ENCODE data around the gene THRAP3.

DNA sequence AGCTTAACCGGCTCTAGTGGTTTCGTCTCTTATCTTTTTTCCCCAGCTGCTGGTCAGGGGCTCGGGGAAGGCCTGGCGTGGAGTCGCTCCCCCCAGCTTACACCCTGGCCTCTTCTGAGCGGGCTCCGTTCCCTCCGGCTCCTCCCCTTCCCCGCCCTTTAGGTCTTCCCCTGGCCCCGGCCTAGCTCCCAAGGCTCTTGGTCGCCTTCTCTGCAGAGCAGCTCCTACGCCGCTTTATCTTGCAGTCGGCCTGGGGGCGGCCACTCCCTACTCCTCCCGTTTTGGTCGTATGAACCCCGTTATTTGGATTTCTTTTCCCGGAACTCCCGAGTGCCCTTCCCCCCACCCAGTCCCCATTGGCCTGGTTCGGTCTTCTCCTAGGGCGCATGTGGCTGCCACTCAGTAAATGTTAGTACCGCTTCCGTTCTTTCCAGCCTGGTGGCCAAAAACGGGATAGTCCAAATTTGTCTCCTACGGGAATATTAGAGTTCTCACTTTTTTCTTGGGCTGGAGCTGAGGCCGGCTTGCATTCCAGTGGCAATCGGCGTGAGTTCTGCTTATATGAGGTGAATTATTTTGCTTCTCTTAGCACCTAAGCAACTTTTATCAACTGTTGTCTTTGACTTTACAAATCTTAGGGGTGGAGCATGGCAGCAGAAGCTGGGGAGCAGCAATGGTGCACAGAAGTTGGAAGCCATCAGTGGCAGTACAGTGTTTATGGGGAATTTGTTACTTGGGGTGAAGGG, 467 bp downstream of the THRAP3 start:
- TF ChIP-seq, protein P1, sequence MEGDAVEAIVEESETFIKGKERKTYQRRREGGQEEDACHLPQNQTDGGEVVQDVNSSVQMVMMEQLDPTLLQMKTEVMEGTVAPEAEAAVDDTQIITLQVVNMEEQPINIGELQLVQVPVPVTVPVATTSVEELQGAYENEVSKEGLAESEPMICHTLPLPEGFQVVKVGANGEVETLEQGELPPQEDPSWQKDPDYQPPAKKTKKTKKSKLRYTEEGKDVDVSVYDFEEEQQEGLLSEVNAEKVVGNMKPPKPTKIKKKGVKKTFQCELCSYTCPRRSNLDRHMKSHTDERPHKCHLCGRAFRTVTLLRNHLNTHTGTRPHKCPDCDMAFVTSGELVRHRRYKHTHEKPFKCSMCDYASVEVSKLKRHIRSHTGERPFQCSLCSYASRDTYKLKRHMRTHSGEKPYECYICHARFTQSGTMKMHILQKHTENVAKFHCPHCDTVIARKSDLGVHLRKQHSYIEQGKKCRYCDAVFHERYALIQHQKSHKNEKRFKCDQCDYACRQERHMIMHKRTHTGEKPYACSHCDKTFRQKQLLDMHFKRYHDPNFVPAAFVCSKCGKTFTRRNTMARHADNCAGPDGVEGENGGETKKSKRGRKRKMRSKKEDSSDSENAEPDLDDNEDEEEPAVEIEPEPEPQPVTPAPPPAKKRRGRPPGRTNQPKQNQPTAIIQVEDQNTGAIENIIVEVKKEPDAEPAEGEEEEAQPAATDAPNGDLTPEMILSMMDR (IDR thresholded peaks at IDR 0.05) = peak in 6 of 7 experiments; percentile 11 to 57 (median 49)
- no peak for TF ChIP-seq POLR2A (IDR thresholded peaks at IDR 0.05)

Measured in body of pancreas (tissue), 4 donors.